IPS-18a (cell line): ENCODE measurements around the gene TDG.
"Not testable (repeated sequence)": the region's sequence is repeated elsewhere in the genome, so short reads cannot be mapped to it uniquely, and the experiment has no call there.

Experiments used
- H3K27ac ChIP-seq: one replicate; pipeline ENCODE4 v1.5.1; 2013; ENCODE audit warnings: low read length
- H3K27me3 ChIP-seq: one replicate; pipeline ENCODE4 v1.6.1; 2013; ENCODE audit warnings: mild to moderate bottlenecking, low read length; ENCODE audit not compliant: control insufficient read depth, insufficient read depth
- H3K36me3 ChIP-seq: one replicate; pipeline ENCODE4 v1.6.1; 2013; ENCODE audit warnings: low read depth, low read length; ENCODE audit not compliant: control insufficient read depth
- H3K4me1 ChIP-seq: one replicate; pipeline ENCODE4 v1.6.1; 2013; ENCODE audit warnings: low read depth, low read length; ENCODE audit not compliant: control insufficient read depth
- H3K4me3 ChIP-seq: one replicate; pipeline ENCODE4 v1.5.1; 2013; ENCODE audit warnings: low read length
- H3K9ac ChIP-seq: one replicate; pipeline ENCODE4 v1.6.1; 2013; ENCODE audit warnings: mild to moderate bottlenecking, low read length, moderate library complexity
- H3K9me3 ChIP-seq: one replicate; pipeline ENCODE4 v1.6.1; 2013; ENCODE audit warnings: low read depth, low read length; ENCODE audit not compliant: control insufficient read depth

The TDG gene

DNA sequence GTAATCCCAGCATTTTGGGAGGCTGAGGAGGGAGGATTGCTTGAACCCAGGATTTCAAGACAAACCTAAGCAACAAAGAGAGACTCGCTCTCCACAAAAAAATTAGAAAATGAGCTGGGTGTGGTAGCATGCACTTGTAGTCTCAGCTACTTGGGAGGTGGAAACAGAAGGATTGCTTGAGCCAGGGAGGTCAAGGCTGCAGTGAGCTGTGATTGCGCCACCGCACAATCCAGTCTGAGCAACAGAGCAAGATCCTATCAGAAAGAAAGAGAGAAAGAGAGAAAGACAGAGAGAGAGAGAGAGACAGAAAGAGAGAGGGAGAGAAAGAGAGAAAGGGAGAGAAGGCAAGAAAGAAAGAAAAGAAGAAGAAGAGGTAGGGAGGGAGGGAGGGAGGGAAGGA, 37.0 kb downstream of the TDG start:
- Histone ChIP-seq H3K36me3 (no peaks in the 10 kb centered on the region), H3K27me3 (no peaks in the 10 kb centered on the region), H3K9me3 (no peaks in the 10 kb centered on the region), H3K9ac (no peak overlapping the region), H3K4me3 (no peak overlapping the region), H3K4me1 (no peaks in the 10 kb centered on the region), H3K27ac (no peak overlapping the region)

DNA sequence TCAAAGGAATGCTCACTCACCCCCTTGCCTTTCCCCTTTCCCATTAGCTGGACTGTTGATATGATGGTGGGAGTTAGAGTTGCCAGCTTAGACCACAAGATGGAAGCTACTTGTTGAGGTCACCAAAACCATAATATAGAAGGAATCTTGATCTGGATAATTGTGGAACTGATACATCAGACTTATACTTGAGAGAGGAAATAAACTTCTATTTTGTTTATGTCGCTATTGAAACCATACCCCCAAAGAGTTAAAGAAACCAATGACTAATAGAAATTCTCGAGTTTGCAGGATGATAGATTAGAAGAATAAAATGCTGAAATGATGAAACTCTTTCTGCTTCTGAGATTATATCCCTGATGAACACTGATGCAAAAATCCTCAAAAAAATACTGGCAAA, 37.9 kb downstream of the TDG start:
- no peak overlapping the region for H3K9ac ChIP-seq
- no peaks in the 10 kb centered on the region for H3K27me3 ChIP-seq
- no peaks in the 10 kb centered on the region for H3K9me3 ChIP-seq
- no peak overlapping the region for H3K4me3 ChIP-seq
- H3K36me3 ChIP-seq, result no peaks in the 10 kb centered on the region
- H3K4me1 ChIP-seq, result no peaks in the 10 kb centered on the region
- H3K27ac ChIP-seq, result no peak overlapping the region

DNA sequence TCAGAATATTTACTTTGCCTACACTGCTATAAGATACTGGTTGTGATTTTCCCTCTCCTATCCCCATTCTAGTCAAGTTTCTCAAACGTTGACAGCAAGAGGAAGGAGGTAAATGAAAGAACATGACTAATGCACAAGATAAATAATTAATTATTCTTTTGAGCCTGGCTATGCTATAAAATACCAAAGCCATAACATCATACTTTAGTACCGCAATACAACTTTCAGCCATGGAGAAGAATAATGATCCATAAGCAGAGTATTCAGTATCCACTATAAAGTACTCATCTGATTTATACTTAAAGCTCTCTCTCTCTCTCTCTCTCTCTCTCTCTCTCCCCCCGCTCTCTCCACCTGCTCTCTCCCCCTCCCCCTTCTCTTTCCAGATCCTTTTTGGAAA, 41.3 kb downstream of the TDG start:
- Histone ChIP-seq H3K9ac (no peak overlapping the region), H3K4me3 (no peak overlapping the region), H3K9me3 (no peaks in the 10 kb centered on the region), H3K4me1 (no peaks in the 10 kb centered on the region), H3K27ac (no peak overlapping the region), H3K27me3 (no peaks in the 10 kb centered on the region), H3K36me3 (no peaks in the 10 kb centered on the region)

- Histone ChIP-seq H3K27ac (no peak overlapping the region), H3K9me3 (no peaks in the 10 kb centered on the region), H3K9ac (no peak overlapping the region), H3K4me1 (no peaks in the 10 kb centered on the region), H3K4me3 (no peak overlapping the region), H3K36me3 (no peaks in the 10 kb centered on the region), H3K27me3 (no peaks in the 10 kb centered on the region)
These were observed 44.4 kb downstream of the TDG start for GRCh38 chr12:104010121-104010520.

DNA sequence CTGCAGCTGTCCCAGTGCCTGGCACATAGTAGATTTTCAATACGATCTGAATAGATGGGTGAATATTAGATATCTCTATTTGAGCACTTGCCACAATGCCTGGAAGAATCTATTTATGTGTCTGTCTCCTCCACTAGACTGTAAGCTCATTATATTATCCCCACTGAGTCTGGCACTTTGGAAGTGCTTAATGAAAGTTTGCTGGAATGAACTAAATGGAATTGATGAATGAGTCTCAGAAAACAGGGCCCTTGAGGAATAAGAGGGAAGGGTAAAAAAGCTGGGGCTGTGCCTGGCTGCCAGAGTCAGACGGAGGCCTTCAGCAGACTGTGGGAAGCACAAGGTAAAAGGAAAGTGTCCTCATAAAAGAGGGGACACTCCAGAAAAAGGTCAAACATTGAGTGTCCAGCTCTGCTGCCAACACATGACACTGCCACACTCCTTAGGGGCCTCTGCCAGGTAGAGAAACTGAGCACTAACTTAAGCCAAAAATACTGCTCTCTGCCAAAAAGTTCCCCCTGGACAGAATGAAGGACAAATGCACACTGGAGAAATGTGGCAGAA, 45.0 kb downstream of the TDG start:
- no peak overlapping the region for H3K27ac ChIP-seq
- H3K9ac ChIP-seq, result no peak overlapping the region
- no peaks in the 10 kb centered on the region for H3K4me1 ChIP-seq
- H3K4me3 ChIP-seq, result no peak overlapping the region
- no peaks in the 10 kb centered on the region for H3K36me3 ChIP-seq
- H3K9me3 ChIP-seq, result no peaks in the 10 kb centered on the region
- H3K27me3 ChIP-seq, result no peaks in the 10 kb centered on the region

DNA sequence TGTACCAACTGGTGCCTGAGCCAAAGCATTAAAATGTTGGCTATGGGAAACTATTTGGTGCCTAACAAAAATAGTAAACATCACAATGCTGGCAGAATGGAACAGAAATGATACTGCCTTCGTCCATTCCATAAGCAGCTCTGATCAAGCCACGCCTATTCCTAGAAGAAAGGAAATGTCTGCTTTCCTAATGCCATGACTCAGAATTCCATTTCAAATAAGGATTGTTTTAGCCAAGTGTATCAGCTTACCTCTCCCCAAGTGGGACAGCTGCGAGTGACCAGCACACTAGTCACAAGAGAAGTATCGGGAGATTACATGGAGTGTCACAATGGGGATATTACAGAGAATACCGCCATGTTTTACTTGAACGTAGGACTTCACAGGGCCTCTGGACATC, 45.6 kb downstream of the TDG start:
- Histone ChIP-seq H3K36me3 (no peaks in the 10 kb centered on the region), H3K9me3 (no peaks in the 10 kb centered on the region), H3K27me3 (no peaks in the 10 kb centered on the region), H3K27ac (no peak overlapping the region), H3K4me1 (no peaks in the 10 kb centered on the region), H3K9ac (no peak overlapping the region), H3K4me3 (no peak overlapping the region)

DNA sequence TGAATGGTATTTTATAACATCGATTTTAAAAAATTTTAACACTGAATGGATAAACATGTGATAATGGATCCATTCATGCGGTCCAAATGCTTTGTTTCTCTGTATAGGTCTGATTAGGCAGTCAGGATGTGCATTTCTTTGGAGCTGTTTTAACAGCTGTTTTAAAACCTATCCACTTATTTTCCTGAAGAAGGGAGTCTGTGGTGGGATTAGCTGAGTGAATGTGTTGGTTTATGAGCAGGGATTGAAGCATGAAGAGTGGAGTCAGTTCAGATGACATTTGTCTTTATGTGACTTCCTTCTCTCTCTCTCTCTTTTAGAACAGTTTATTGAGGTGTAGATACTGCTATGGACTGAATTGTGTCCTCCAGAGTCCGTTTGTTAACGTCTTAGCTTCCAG, 46.7 kb downstream of the TDG start:
- H3K9ac ChIP-seq, result no peak overlapping the region
- no peak overlapping the region for H3K27ac ChIP-seq
- H3K36me3 ChIP-seq, result no peaks in the 10 kb centered on the region
- H3K9me3 ChIP-seq, result no peaks in the 10 kb centered on the region
- no peaks in the 10 kb centered on the region for H3K27me3 ChIP-seq
- no peaks in the 10 kb centered on the region for H3K4me1 ChIP-seq
- no peak overlapping the region for H3K4me3 ChIP-seq

DNA sequence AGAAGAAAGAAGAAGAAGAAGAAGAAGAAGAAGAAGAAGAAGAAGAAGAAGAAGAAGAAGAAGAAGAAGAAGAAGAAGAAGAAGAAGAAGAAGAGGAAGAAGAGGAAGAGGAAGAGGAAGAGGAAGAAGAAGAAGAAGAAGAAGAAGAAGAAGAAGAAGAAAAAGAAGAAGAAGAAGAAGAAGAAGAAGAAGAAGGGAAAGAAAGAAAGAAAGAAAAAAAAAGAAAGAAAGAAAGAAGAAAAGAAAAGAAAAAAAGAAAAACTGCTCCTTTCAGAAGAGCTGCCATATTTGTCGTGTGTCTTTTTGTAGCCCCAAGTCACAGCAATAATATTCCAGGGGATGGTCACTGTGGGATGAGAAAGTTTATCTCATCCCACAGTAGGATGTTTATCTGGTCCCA, 56.2 kb downstream of the TDG start:
- H3K27me3 ChIP-seq, H3K36me3 ChIP-seq, H3K4me3 ChIP-seq, H3K27ac ChIP-seq, H3K9me3 ChIP-seq, H3K9ac ChIP-seq, H3K4me1 ChIP-seq: not testable (repeated sequence)

DNA sequence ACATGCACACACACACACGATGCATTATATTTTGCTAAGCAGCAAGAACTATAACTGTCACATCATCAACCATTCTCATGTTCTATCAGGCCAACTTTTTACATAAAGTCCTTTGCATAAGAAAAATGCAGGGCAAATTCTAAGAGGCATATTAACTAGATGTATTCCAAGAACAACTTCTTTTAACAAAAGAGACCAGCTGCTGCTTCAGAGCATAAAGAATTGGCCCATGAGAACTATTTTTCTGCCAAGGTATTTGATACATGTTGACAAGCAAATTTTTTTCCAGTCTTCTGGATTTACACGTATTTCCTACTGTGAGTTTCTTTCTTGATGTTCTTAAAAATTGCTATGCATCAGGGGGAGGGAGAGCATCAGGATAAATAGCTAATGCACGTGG, 57.1 kb downstream of the TDG start:
- Histone ChIP-seq H3K9me3 (peaks cover 4% of the 10 kb centered on the region), H3K27ac (no peak overlapping the region), H3K9ac (no peak overlapping the region), H3K27me3 (no peaks in the 10 kb centered on the region), H3K4me1 (no peaks in the 10 kb centered on the region), H3K4me3 (no peak overlapping the region), H3K36me3 (no peaks in the 10 kb centered on the region)

- Histone ChIP-seq H3K4me1 (no peaks in the 10 kb centered on the region), H3K9me3 (peaks cover 4% of the 10 kb centered on the region), H3K36me3 (no peaks in the 10 kb centered on the region), H3K4me3 (no peak overlapping the region), H3K9ac (no peak overlapping the region), H3K27me3 (no peaks in the 10 kb centered on the region), H3K27ac (no peak overlapping the region)
These were observed 58.0 kb downstream of the TDG start for GRCh38 chr12:104023710-104024109.

- Histone ChIP-seq H3K4me1 (no peaks in the 10 kb centered on the region), H3K9ac (no peak overlapping the region), H3K9me3 (peaks cover 4% of the 10 kb centered on the region), H3K36me3 (no peaks in the 10 kb centered on the region), H3K4me3 (no peak overlapping the region), H3K27me3 (no peaks in the 10 kb centered on the region), H3K27ac (no peak overlapping the region)
These were observed 58.7 kb downstream of the TDG start for GRCh38 chr12:104024348-104024747.

DNA sequence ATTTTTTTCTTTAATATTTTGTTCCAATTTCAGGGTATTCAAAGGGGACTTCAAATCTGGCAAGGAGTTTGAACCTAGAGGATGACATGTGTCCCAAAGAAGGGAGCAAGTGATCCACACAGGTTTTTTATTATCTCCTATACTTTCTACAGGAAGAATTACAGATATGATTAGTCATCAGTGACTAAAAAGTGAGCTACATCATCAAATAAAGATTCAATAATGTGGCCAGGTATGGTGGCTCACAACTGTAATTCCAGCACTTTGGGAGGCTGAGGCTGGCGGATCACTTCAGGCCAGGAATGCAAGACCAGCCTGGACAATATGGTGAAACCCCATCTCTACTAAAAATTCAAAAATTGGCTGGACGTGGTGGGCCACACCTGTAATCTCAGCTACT, 60.1 kb downstream of the TDG start:
- Histone ChIP-seq H3K4me3 (no peak overlapping the region), H3K4me1 (no peaks in the 10 kb centered on the region), H3K27me3 (no peaks in the 10 kb centered on the region), H3K9ac (no peak overlapping the region), H3K27ac (no peak overlapping the region), H3K36me3 (no peaks in the 10 kb centered on the region), H3K9me3 (peaks cover 4% of the 10 kb centered on the region)
